H9 (cell line): Measurements from ENCODE around the gene SLC2A1. TPM values are rescaled to one million over a fixed set of nuclear protein-coding genes. Genes with fewer than 3 reads are reported as not detected.
A peak's percentile ranks its signal among the peaks of the same experiment; 100 is the strongest.

ENCODE experiments used
- DNase-seq: peaks from one replicate; pipeline ENCODE4 v3.0.0-alpha.2; 2017
- H2AFZ ChIP-seq: one replicate; pipeline ENCODE4 v1.6.1; 2013; ENCODE audit warnings: mild to moderate bottlenecking, low read length, control low read depth, moderate library complexity
- H2AK5ac ChIP-seq: 2 replicates; pipeline ENCODE4 v1.6.1; 2013; ENCODE audit warnings: low read length, control low read depth, mixed read lengths; ENCODE audit not compliant: insufficient read length
- H2BK120ac ChIP-seq: one replicate; pipeline ENCODE4 v1.6.1; 2013; ENCODE audit warnings: low read depth, mild to moderate bottlenecking, low read length, control low read depth, inconsistent platforms; ENCODE audit not compliant: poor library complexity, severe bottlenecking
- H2BK12ac ChIP-seq: 2 replicates; pipeline ENCODE4 v1.6.1; 2013; ENCODE audit warnings: low read length, control low read depth, mixed read lengths, low read depth; ENCODE audit not compliant: insufficient read length
- H2BK15ac ChIP-seq: 2 replicates; pipeline ENCODE4 v1.6.1; 2013; ENCODE audit warnings: low read depth, low read length, control low read depth
- H2BK20ac ChIP-seq: one replicate; pipeline ENCODE4 v1.6.1; 2013; ENCODE audit warnings: low read depth, mild to moderate bottlenecking, low read length, control low read depth, inconsistent platforms; ENCODE audit not compliant: poor library complexity, severe bottlenecking
- H2BK5ac ChIP-seq: 2 replicates; pipeline ENCODE4 v1.6.1; 2013; ENCODE audit warnings: low read length, control low read depth, mixed read lengths; ENCODE audit not compliant: insufficient read length
- H3K14ac ChIP-seq: 2 replicates; pipeline ENCODE4 v1.6.1; 2013; ENCODE audit warnings: low read length, control low read depth; ENCODE audit not compliant: insufficient read depth
- H3K18ac ChIP-seq: 2 replicates; pipeline ENCODE4 v1.6.1; 2013; ENCODE audit warnings: low read depth, mild to moderate bottlenecking, mixed read lengths, low read length, control low read depth; ENCODE audit not compliant: insufficient read length
- H3K23ac ChIP-seq: 2 replicates; pipeline ENCODE4 v1.6.1; 2013; ENCODE audit warnings: low read length, control low read depth, mixed read lengths, low read depth; ENCODE audit not compliant: insufficient read length
- H3K23me2 ChIP-seq: 2 replicates; pipeline ENCODE4 v1.6.1; 2013; ENCODE audit warnings: low read depth, mild to moderate bottlenecking, mixed read lengths, low read length, control low read depth; ENCODE audit not compliant: insufficient read length, poor library complexity, severe bottlenecking
- H3K27ac ChIP-seq: 2 replicates; pipeline ENCODE4 v1.5.1; 2013; ENCODE audit warnings: low read length, control low read depth, mixed read lengths, low read depth; ENCODE audit not compliant: insufficient read length
- H3K27me3 ChIP-seq: 2 replicates; pipeline ENCODE4 v1.6.1; 2013; ENCODE audit warnings: low read length, control low read depth, inconsistent platforms; ENCODE audit not compliant: insufficient read depth
- H3K4ac ChIP-seq: 2 replicates; pipeline ENCODE4 v1.6.1; 2013; ENCODE audit warnings: low read depth, mild to moderate bottlenecking, control low read depth, inconsistent platforms, low read length, moderate library complexity
- H3K4me1 ChIP-seq: 2 replicates; pipeline ENCODE4 v1.6.1; 2013; ENCODE audit warnings: low read length, control low read depth, inconsistent platforms; ENCODE audit not compliant: insufficient read depth
- H3K4me2 ChIP-seq: 2 replicates; pipeline ENCODE4 v1.6.1; 2013; ENCODE audit warnings: low read length, control low read depth, mixed read lengths; ENCODE audit not compliant: insufficient read length, insufficient read depth
- H3K56ac ChIP-seq: 2 replicates; pipeline ENCODE4 v1.6.1; 2013; ENCODE audit warnings: low read depth, mild to moderate bottlenecking, mixed read lengths, low read length, control low read depth; ENCODE audit not compliant: insufficient read length
- H3K79me1 ChIP-seq: 2 replicates; pipeline ENCODE4 v1.6.1; 2013; ENCODE audit warnings: low read depth, mild to moderate bottlenecking, moderate library complexity, low read length, control low read depth, inconsistent platforms; ENCODE audit not compliant: insufficient read depth, poor library complexity, severe bottlenecking
- H3K79me2 ChIP-seq: 2 replicates; pipeline ENCODE4 v1.6.1; 2013; ENCODE audit warnings: low read length, control low read depth, inconsistent platforms; ENCODE audit not compliant: insufficient read depth
- H3K9ac ChIP-seq: 2 replicates; pipeline ENCODE4 v1.6.1; 2013; ENCODE audit warnings: low read length, control low read depth, mixed read lengths; ENCODE audit not compliant: insufficient read length; ENCODE audit errors: extremely low read depth
- H3K9me3 ChIP-seq: one replicate; pipeline ENCODE4 v1.6.1; 2013; ENCODE audit warnings: low read depth, low read length, inconsistent platforms; ENCODE audit not compliant: control insufficient read depth
- H3T11ph ChIP-seq: one replicate; pipeline ENCODE4 v1.6.1; 2013; ENCODE audit warnings: mild to moderate bottlenecking, low read length, control low read depth, inconsistent platforms
- H4K20me1 ChIP-seq: one replicate; pipeline ENCODE4 v1.6.1; 2013; ENCODE audit not compliant: control insufficient read depth, insufficient read length, insufficient read depth
- H4K5ac ChIP-seq: 2 replicates; pipeline ENCODE4 v1.6.1; 2013; ENCODE audit warnings: low read depth, mild to moderate bottlenecking, mixed read lengths, low read length, control low read depth; ENCODE audit not compliant: insufficient read length
- H4K8ac ChIP-seq: replicated peaks from 2 replicates; pipeline ENCODE4 v1.6.1; 2013; ENCODE audit warnings: low read length, control low read depth, mixed read lengths, low read depth; ENCODE audit not compliant: insufficient read length
- H4K91ac ChIP-seq: 2 replicates; pipeline ENCODE4 v1.6.1; 2013; ENCODE audit warnings: low read depth, mild to moderate bottlenecking, moderate library complexity, mixed read lengths, low read length, control low read depth; ENCODE audit not compliant: insufficient read length
- H3K27ac Mint-ChIP-seq, 3 experiments: 2 replicates in 2 of 3; 3 replicates in 1 of 3; pipeline ENCODE4 v1.8.0; 2020 to 2021; ENCODE audit warnings: mixed read lengths in 3 of 3, mild to moderate bottlenecking in 1 of 3, moderate library complexity in 1 of 3
- H3K27me3 Mint-ChIP-seq: 2 replicates; pipeline ENCODE4 v1.8.0; 2021; ENCODE audit warnings: low read depth, mild to moderate bottlenecking, moderate library complexity, mixed read lengths
- H3K36me3 Mint-ChIP-seq, 3 experiments: 2 replicates in 2 of 3; 3 replicates in 1 of 3; pipeline ENCODE4 v1.8.0; 2020 to 2021; ENCODE audit warnings: low read depth in 3 of 3, mixed read lengths in 3 of 3; ENCODE audit not compliant: insufficient read depth in 1 of 3
- H3K4me1 Mint-ChIP-seq, 2 experiments: 2 replicates each; pipeline ENCODE4 v1.8.0; 2020; ENCODE audit warnings: mixed read lengths in 2 of 2
- H3K4me3 Mint-ChIP-seq, 2 experiments: 2 replicates in 1 of 2; 3 replicates in 1 of 2; pipeline ENCODE4 v1.8.0; 2020 to 2021; ENCODE audit warnings: mild to moderate bottlenecking in 2 of 2, mixed read lengths in 2 of 2, moderate library complexity in 1 of 2
- H3K9me3 Mint-ChIP-seq, 2 experiments: 2 replicates in 1 of 2; 3 replicates in 1 of 2; pipeline ENCODE4 v1.8.0; 2020; ENCODE audit warnings: mild to moderate bottlenecking in 2 of 2, mixed read lengths in 2 of 2, moderate library complexity in 1 of 2
- WGBS: extraction: QIAGEN DNeasy Blood & Tissue Kit; methylation state at CpG from one replicate; pipeline ENCODE4 v1.1.7; 2013; ENCODE audit warnings: missing lambda C conversion rate, low lambda C conversion rate, mixed read lengths; ENCODE audit not compliant: insufficient read length; ENCODE audit errors: extremely low coverage; 5-methylcytosine and 5-hydroxymethylcytosine counted together
- total RNA-seq: library from RNA; stranded (reverse); gene quantifications from 2 replicates; pipeline ENCODE4 v1.2.1, GENCODE V29; 2021
- TF ChIP-seq, protein P1 (sequence below): fragments of 200-600 bp; sonication (generic); conservative IDR thresholded peaks from 3 replicates; pipeline ENCODE4 v1.8.0; 2021; ENCODE audit warnings: antibody characterized with exemption, mild to moderate bottlenecking

The SLC2A1 gene
- total RNA-seq, 1 experiment from 2014 or later: 186 TPM

DNA sequence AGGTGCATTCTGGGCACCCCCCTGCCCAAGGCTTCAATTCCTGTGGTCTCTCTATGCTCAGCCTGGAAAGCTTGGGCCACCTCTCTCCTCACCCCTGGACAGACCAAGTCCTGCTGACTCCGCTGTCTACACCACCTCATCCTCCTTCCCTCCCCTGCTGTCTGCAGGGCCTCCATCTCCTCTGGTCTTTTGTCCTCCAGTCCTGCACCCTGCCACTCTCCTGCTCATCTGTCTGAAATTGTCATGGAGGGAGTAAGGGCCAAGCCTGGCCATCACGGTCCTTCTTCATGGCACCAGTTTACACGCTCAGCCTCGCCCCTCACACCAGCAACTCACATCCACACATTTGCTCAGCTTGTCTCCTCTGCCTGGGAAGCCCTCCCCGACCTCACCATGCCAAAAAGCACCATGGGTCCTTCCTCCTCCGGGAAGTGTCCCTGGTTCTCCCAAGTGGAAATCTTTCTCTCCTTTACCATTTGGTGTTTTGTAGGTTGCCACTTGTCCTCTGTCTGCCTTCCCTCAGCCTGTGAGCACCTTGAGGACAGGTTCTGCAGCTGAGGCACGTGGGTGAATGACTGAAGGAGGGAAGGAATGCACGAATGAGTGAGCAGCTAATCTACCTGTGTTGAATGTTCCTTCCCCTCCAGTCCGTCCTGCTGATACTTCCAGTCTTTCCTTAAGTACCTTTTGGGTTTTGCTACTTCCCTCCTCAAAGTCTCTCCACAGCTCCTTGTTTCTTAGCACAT, 2.1 kb upstream of the SLC2A1 start:
- H2AK5ac ChIP-seq: no peak overlapping the region
- H2BK120ac ChIP-seq: no peak overlapping the region
- no peak overlapping the region for H3K14ac ChIP-seq
- H3K4ac ChIP-seq: no peak overlapping the region
- peaks cover 15% of the 10 kb centered on the region for H3K23me2 ChIP-seq
- H3K56ac ChIP-seq: no peak overlapping the region
- H3K79me1 ChIP-seq: no peaks in the 10 kb centered on the region
- peaks cover 24% of the 10 kb centered on the region for H3K79me2 ChIP-seq
- TF ChIP-seq, protein P1, sequence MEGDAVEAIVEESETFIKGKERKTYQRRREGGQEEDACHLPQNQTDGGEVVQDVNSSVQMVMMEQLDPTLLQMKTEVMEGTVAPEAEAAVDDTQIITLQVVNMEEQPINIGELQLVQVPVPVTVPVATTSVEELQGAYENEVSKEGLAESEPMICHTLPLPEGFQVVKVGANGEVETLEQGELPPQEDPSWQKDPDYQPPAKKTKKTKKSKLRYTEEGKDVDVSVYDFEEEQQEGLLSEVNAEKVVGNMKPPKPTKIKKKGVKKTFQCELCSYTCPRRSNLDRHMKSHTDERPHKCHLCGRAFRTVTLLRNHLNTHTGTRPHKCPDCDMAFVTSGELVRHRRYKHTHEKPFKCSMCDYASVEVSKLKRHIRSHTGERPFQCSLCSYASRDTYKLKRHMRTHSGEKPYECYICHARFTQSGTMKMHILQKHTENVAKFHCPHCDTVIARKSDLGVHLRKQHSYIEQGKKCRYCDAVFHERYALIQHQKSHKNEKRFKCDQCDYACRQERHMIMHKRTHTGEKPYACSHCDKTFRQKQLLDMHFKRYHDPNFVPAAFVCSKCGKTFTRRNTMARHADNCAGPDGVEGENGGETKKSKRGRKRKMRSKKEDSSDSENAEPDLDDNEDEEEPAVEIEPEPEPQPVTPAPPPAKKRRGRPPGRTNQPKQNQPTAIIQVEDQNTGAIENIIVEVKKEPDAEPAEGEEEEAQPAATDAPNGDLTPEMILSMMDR: no peak
- DNase-seq: no peak
- H3K9me3 ChIP-seq: no peaks in the 10 kb centered on the region
- no peak overlapping the region for H2BK5ac ChIP-seq
- H3K27ac Mint-ChIP-seq: peak overlapping the region; percentile 27 to 64 (median 62); a peak in 5 of 7 replicates
- no peak overlapping the region for H4K8ac ChIP-seq
- peaks cover 0 to 7% of the 10 kb centered on the region in 2 experiments; a peak in 2 of 5 replicates for H3K9me3 Mint-ChIP-seq
- H2AFZ ChIP-seq: no peak overlapping the region
- H3T11ph ChIP-seq: no peak overlapping the region
- no peak overlapping the region for H3K23ac ChIP-seq
- no peaks in the 10 kb centered on the region for H3K27me3 ChIP-seq
- no peak overlapping the region for H2BK15ac ChIP-seq
- no peaks in the 10 kb centered on the region for H4K20me1 ChIP-seq
- no peaks in the 10 kb centered on the region; the same call in 1 of the 2 replicates for H3K27me3 Mint-ChIP-seq
- H2BK20ac ChIP-seq: no peak overlapping the region
- no peak overlapping the region for H3K18ac ChIP-seq
- no peak overlapping the region for H4K5ac ChIP-seq
- no peak overlapping the region for H3K4me2 ChIP-seq
- H3K4me1 Mint-ChIP-seq: peaks cover 53 to 58% of the 10 kb centered on the region in 2 experiments
- H3K36me3 Mint-ChIP-seq: peaks cover 15 to 22% (median 18%) of the 10 kb centered on the region in 3 experiments
- H3K4me1 ChIP-seq: peaks cover 21% of the 10 kb centered on the region; the same call in 1 of the 2 replicates
- peak overlapping the region; percentile 6 to 70; a peak in 4 of 5 replicates for H3K4me3 Mint-ChIP-seq
- no peak overlapping the region for H4K91ac ChIP-seq
- H2BK12ac ChIP-seq: no peak overlapping the region
- no peak overlapping the region for H3K9ac ChIP-seq
- no peak overlapping the region for H3K27ac ChIP-seq
- WGBS: no CpG with 5 or more reads among the region's 9 CpGs
